ENCODE results near the gene ZNF232.
A peak's percentile ranks its signal among the peaks of the same experiment; 100 is the strongest.
"Not testable (repeated sequence)": the region's sequence is repeated elsewhere in the genome, so short reads cannot be mapped to it uniquely, and the experiment has no call there.

The ZNF232 gene

GRCh38 chr17:5092218-5093010 is 19.3 kb downstream of the ZNF232 start:
- no peak for DNase-seq

DNA sequence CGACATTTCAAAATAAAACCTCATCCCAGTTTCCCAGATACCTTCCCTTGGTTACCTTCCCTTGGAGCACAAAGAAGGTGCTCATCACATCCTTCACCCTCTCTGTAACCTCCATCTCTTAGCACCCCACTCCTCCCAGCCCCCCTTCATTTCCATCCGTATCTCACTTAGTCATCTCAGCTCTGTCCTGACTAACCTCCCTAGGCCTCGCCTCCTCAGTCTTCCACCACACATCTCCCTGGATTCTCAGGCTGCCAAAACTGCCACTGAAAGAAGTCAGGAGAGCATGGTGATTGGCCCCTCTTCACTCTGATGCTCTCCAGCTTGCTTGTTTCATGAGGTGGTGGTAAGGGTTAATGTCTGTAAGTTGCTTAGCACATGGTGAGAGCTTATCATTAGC is 31.1 kb downstream of the ZNF232 start:
- DNase-seq: no peak

- peak; percentile 69 for DNase-seq
Measured at GRCh38 chr17:5078106-5079028, 33.3 kb downstream of the ZNF232 start, which contains the start of gene ZFP3. ZFP3 (plus strand) TSS chr17:5078467; CDS start chr17:5091505, 13,038 bp downstream.

- DNase-seq: no peak
Measured at GRCh38 chr17:5077781-5078105, 33.9 kb downstream of the ZNF232 start.

GRCh38 chr17:5077275-5077674 is 34.4 kb downstream of the ZNF232 start:
- not testable (repeated sequence) for DNase-seq

DNA sequence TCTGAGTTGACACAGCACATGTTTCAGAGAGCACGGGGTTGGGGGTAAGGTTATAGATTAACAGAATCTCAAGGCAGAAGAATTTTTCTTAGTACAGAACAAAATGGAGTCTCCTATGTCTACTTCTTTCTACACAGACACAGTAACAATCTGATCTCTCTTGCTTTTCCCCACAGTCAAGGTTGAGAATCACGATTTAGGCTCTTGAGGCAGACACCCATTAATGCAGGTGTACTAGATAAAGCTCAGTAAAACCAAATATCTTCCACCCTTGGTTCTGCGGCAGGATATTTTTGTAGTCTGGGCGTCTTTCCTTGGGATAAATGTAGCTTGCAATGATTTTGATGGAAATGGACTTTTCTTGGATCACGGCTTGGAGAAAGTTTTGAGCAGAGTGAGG is 36.2 kb downstream of the ZNF232 start:
- DNase-seq: not testable (repeated sequence)

- DNase-seq: no peak
Measured at GRCh38 chr17:5069724-5070123, 42.0 kb downstream of the ZNF232 start.

DNA sequence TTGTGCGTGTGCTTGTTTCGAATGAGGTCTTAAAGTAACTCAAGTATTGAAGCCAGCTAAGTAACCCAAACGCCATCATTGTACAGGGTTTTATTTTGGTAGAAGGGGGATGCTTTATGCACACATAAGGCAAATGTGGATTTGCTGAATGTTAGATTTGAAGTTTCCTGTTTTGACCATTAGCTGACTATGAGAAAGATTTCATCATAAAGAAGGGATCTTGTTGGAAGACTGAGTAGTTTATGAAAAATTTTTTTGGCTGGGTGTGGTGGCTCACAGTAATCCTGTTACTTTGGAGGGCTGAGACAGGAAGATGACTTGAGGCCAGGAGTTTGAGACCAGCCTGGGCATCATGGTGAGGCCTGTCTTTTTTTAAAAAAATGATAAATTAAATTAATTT is 43.4 kb downstream of the ZNF232 start:
- DNase-seq: no peak

DNA sequence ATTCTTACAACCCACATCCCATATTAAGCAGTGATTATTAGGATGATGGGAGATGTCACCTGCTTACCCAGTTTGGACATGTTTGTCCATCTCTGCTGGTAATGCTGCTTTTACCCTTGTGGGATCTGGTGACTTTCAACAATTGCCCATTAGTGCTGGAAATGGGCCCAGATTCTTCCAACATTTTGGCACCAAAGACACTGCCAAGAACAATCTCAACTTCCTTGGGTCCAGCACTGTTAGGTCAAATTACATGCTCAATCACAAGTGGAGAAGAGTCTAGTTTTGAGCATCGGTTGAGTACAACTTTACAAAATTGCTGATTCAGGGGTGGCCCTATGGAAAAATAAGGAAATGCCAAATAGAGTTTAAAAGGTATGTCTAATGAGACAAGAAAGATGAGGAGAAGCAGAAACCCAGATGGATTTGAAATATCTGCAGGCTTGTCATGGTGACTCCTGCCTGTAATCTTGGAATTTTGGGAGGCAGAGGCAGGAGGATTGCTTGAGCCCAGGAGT is 46.4 kb downstream of the ZNF232 start:
- no peak for DNase-seq

Data from NCI-H524 treated with DMSO at 0.1 percent for 48 hours (cell line).